ENCODE data around the gene STAT6. TPM values are rescaled to one million over a fixed set of nuclear protein-coding genes. Genes with fewer than 3 reads are reported as not detected.

STAT6 gene
- total and polyA plus RNA-seq, 2 donors (not counting 1 experiment from before 2014, with no cell fraction given), result 544 to 736 TPM

DNA sequence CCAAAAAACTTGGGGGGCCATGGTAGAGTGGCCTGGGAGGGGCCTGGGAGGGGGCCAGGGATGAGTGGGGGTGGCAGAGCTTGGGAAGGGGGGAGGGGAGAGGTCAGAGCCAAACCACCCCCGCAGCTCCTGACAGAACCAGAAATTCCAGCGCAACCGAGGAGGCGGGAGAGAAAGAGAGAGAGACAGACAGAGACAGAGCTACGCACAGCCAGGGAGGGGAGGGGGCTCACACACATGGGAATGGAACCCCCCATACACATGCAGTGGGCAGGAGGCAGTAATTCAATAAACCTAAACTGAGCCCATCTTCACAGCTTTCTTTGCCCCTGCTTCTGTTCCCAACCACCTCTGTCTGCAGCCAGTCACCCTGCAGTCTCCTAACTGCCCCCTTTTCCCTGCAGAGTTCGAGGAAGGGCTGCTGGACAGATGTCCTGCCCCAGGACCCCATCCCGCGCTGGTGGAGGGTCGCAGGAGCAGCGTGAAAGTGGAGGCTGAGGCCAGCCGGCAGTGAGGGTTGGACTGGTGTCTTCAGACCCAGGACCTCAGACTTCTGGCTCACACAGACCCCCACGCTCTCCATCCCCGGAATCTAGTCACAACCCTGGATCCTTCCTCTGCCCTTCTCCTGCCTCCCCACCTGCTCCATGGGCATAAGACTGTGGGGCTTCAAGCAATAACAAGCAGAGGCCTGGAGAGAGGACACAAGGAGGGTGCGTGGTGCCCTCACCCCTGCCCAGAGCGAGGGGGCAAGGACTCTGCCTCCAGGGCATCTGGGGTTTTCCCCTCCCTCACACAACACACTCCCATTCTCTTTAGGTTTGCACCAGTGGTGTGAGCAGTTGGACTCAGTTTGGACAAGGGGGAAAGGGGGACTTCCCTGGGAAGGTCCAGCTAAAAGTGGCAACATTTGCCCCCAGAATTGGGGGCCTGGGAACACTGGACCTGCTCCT is 16.7 kb downstream of the STAT6 start:
- no peaks in the 10 kb centered on the region for H3K27me3 ChIP-seq (replicated peaks in 1 of 4; ENCODE audit: control extremely low read depth in 1 of 4, control insufficient read depth in 3 of 4, insufficient read depth in 4 of 4, low read length in 3 of 4)
- Mint-ChIP-seq H3K27me3 (no peaks in the 10 kb centered on the region), H3K27ac (peak overlapping the region; percentile 95), H3K9me3 (ENCODE audit: insufficient read depth) (no peaks in the 10 kb centered on the region), H3K4me1 (peaks cover 64% of the 10 kb centered on the region), H3K4me3 (peak overlapping the region; percentile 50)
- H3K9me3 ChIP-seq (ENCODE audit: control extremely low read depth in 1 of 3, control insufficient read depth in 2 of 3, insufficient read depth in 1 of 3, low read length in 2 of 3), result no peaks in the 10 kb centered on the region
- DNase-seq (peak; percentile 29), ATAC-seq (ENCODE audit: low read depth) (no peak)
- H3K4me2 ChIP-seq (replicated peaks; ENCODE audit: low read depth, low read length, poor library complexity, severe bottlenecking), result peak overlapping the region; percentile 82
- H3K27ac ChIP-seq (ENCODE audit: low read length in 2 of 2), result peak overlapping the region; percentile 73 to 82
- H4K20me1 ChIP-seq (ENCODE audit: control insufficient read depth, insufficient read depth, low read length, poor library complexity, severe bottlenecking), result peaks cover 31% of the 10 kb centered on the region
- 65% methylated on average over 9 of the region's 15 CpGs for WGBS (ENCODE audit: insufficient coverage)
- H3K36me3 ChIP-seq (replicated peaks in 1 of 2; ENCODE audit: control extremely low read depth in 1 of 2, control insufficient read depth in 1 of 2, extremely low read depth in 1 of 2, insufficient read depth in 2 of 2, low read length in 1 of 2), result peaks cover 2 to 57% of the 10 kb centered on the region in 2 experiments
- H2AFZ ChIP-seq (ENCODE audit: insufficient read depth, low read depth, low read length, poor library complexity, severe bottlenecking), result no peak overlapping the region
- no peak overlapping the region for H3K4me3 ChIP-seq (ENCODE audit: control extremely low read depth in 1 of 5, extremely low read depth in 1 of 5, insufficient read depth in 1 of 5, low read depth in 2 of 5, low read length in 4 of 5)
- CTCF ChIA-PET, result interaction anchor here (0.7 to 18.5 kb wide), 7 partner anchors 12 to 524 kb away, joined by 3 to 406 read pairs (median 4); partner anchors contain the start of genes NEMP1 and STAT6
- H3K9ac ChIP-seq (ENCODE audit: low read length), result peak overlapping the region; percentile 43
- intact Hi-C loops (cut with micrococcal nuclease), result no loop called here
- TF ChIP-seq EZH2 (IDR thresholded peaks at IDR 0.05; ENCODE audit: borderline replicate concordance, insufficient read depth, low read depth, low read length, poor library complexity, severe bottlenecking) (no peak), CTCF (IDR thresholded peaks at IDR 0.05) (no peak)
- POLR2A ChIA-PET, result interaction anchor here (0.5 to 3.6 kb wide), 11 partner anchors 10 to 1119 kb away, joined by 3 to 56 read pairs (median 6); partner anchors contain the start of genes NEMP1 and STAT6
- H3K79me2 ChIP-seq (ENCODE audit: control insufficient read depth, insufficient read depth, low read length), result peaks cover 20% of the 10 kb centered on the region
- H3K4me1 ChIP-seq (ENCODE audit: control insufficient read depth in 2 of 2, insufficient read depth in 2 of 2, low read length in 2 of 2), result peaks cover 22 to 35% of the 10 kb centered on the region in 2 donors

Data from B cell (primary cell).